ENCODE measurements around the gene CNTRL. TPM values are rescaled to one million over a fixed set of nuclear protein-coding genes. Genes with fewer than 3 reads are reported as not detected.

CNTRL gene
- total and polyA plus RNA-seq, 8 donors, result 4.4 to 27.4 (median 11.2) TPM

DNA sequence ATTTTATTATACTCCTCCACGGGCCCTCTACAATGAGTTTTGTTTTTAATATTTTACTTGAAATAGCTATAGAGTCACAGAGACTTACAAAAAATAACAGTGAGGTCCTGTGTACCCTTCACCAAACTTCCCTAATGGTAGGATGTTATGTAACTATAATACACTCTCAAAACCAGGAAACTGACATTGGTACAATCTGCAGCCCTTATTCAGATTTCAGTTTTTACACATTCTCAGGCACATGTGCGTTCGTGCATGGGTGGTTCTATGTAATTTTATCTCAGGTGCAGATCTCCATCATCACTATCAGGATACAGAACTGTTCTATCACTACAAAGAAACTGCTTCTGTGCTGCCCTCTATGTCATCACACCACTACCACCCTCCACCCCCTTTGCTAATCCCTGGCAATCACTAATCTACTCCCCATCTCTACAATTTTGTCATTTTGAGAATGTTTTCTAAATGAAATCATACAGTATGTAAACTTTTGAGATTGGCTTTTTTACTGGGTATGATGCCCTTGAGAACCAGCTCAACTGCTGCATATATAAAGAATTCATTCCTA, 110.5 kb downstream of the CNTRL start:
- DNase-seq, result no peak
- intact Hi-C loops (cut with DNase I; ENCODE audit: low total_unique reads), result no loop called here
- H3K27ac ChIP-seq, result no peak overlapping the region
- H3K9me3 ChIP-seq, result no peaks in the 10 kb centered on the region
- no peak for TF ChIP-seq POLR2AphosphoS5 (IDR thresholded peaks at IDR 0.05)
- TF ChIP-seq CTCF (IDR thresholded peaks at IDR 0.05), result no peak
- no peak for TF ChIP-seq EP300 (IDR thresholded peaks at IDR 0.05)
- TF ChIP-seq POLR2A (IDR thresholded peaks at IDR 0.05), result no peak
- H3K27me3 ChIP-seq, result no peaks in the 10 kb centered on the region
- H3K4me3 ChIP-seq, result no peak overlapping the region
- H3K36me3 ChIP-seq, result peaks cover 6 to 41% (median 33%) of the 10 kb centered on the region in 4 donors
- H3K4me1 ChIP-seq, result peaks cover 22 to 98% (median 67%) of the 10 kb centered on the region in 4 donors
- 82 to 88% (median 82%) methylated on average over 3 of the region's 3 CpGs for WGBS, 5 donors

DNA sequence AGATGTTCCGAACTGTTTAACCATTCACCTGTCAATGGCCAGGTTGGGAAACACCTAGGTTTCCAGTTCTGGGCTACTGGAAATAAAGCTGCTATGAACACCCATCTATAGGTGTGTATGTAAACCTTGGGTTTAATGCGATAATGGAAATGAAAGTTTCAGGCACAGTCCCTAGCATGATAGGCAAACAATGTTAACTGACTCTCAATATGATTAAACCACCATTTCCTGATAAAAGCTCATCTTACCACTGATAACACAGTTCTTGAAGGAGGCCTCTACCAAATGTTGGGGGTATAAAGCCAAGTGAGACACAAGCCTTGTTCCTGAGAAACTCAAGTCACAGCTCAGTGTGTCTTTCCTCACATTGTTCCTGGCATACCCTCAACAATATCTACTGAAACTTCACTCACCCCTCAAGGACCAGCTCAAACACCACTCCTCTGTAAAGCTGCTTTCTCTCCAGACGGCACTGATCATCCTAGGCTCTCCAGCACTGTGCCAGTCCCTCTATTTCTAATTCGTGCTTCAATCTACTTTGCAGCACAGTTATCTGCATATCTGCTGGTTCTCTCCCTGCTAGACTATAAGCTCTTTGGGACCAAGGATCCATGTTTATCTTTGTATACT, 111.1 kb downstream of the CNTRL start:
- H3K36me3 ChIP-seq, result peaks cover 4 to 34% (median 29%) of the 10 kb centered on the region in 4 donors
- no peaks in the 10 kb centered on the region for H3K27me3 ChIP-seq
- peaks cover 22 to 97% (median 68%) of the 10 kb centered on the region in 4 donors for H3K4me1 ChIP-seq
- intact Hi-C loops (cut with DNase I; ENCODE audit: low total_unique reads), result no loop called here
- no peak overlapping the region for H3K4me3 ChIP-seq
- no peak for TF ChIP-seq POLR2AphosphoS5 (IDR thresholded peaks at IDR 0.05)
- H3K27ac ChIP-seq, result no peak overlapping the region
- no peaks in the 10 kb centered on the region for H3K9me3 ChIP-seq
- WGBS, 5 donors, result 67 to 79% (median 73%) methylated on average over 4 of the region's 4 CpGs
- no peak for DNase-seq

- no peaks in the 10 kb centered on the region for H3K9me3 ChIP-seq
- H3K36me3 ChIP-seq, result peaks cover 0 to 16% (median 12%) of the 10 kb centered on the region in 4 donors
- TF ChIP-seq CTCF (IDR thresholded peaks at IDR 0.05) (no peak), POLR2AphosphoS5 (IDR thresholded peaks at IDR 0.05) (no peak)
- DNase-seq, result no peak
- intact Hi-C loops (cut with DNase I; ENCODE audit: low total_unique reads), result no loop called here
- no peak overlapping the region for H3K4me3 ChIP-seq
- H3K4me1 ChIP-seq, result peaks cover 24 to 100% (median 66%) of the 10 kb centered on the region in 4 donors
- no peak overlapping the region for H3K27ac ChIP-seq
- H3K27me3 ChIP-seq, result no peaks in the 10 kb centered on the region
- 31 to 45% (median 39%) methylated on average over 3 of the region's 3 CpGs for WGBS, 5 donors
These were observed 113.0 kb downstream of the CNTRL start for GRCh38 chr9:121187636-121188305.

GRCh38 chr9:121189006-121189405, 114.3 kb downstream of the CNTRL start:
- TF ChIP-seq EP300 (IDR thresholded peaks at IDR 0.05) (no peak), CTCF (IDR thresholded peaks at IDR 0.05) (no peak), POLR2AphosphoS5 (IDR thresholded peaks at IDR 0.05) (no peak), POLR2A (IDR thresholded peaks at IDR 0.05) (no peak)
- peaks cover 0 to 13% (median 11%) of the 10 kb centered on the region in 4 donors for H3K36me3 ChIP-seq

More at GRCh38 chr9:121189006-121189405, 114.3 kb downstream of the CNTRL start:
- Histone ChIP-seq H3K4me1 (peaks cover 24 to 100% (median 64%) of the 10 kb centered on the region in 4 donors), H3K4me3 (no peak overlapping the region), H3K9me3 (no peaks in the 10 kb centered on the region), H3K27me3 (no peaks in the 10 kb centered on the region), H3K27ac (no peak overlapping the region)
- intact Hi-C loops (cut with DNase I; ENCODE audit: low total_unique reads), result no loop called here
- no peak for DNase-seq
- 89 to 97% (median 93%) methylated on average over 1 of the region's 1 CpG for WGBS, 5 donors

All from stomach (tissue), 9 donors.